SK-N-SH (cell line): ENCODE data around the gene NOP53. TPM values are rescaled to one million over a fixed set of nuclear protein-coding genes. Genes with fewer than 3 reads are reported as not detected.

Experiments used
- CTCF ChIA-PET: fragments of 300-600, 350-600 bp; formaldehyde crosslinking; extraction: SDS; loops from one replicate; lab custom pipeline; 2021; lab: Yijun Ruan, JAX
- POLR2A ChIA-PET: fragments of 350-600 bp; sonication (Branson Sonifier 250); formaldehyde crosslinking; extraction: SDS; loops from one replicate; lab custom pipeline; 2020; ENCODE audit warnings: antibody characterized with exemption, inconsistent platforms; lab: Yijun Ruan, JAX
- DNase-seq: peaks from one replicate; pipeline ENCODE4 v3.0.0; 2012
- H2AFZ ChIP-seq: fragments of 200-600 bp; sonication (generic); 2 replicates; pipeline ENCODE4 v1.8.1; 2016; ENCODE audit warnings: antibody characterized with exemption, mild to moderate bottlenecking, low read depth
- H3F3A ChIP-seq: fragments of 200-600 bp; sonication (generic); replicated peaks from 2 replicates; pipeline ENCODE3; 2016; ENCODE audit warnings: antibody characterized with exemption, mild to moderate bottlenecking; ENCODE audit not compliant: insufficient read depth
- H3K27ac ChIP-seq, 2 experiments: fragments of 200-500 bp in 1 of 2; fragments of 200-600 bp in 1 of 2; sonication (Bioruptor generic) in 1 of 2; sonication (generic), shearing (Covaris generic) in 1 of 2; 2 replicates each; pipeline versions ENCODE4 v1.5.1 to v1.6.1; 2014 to 2016; ENCODE audit warnings: low read depth in 2 of 2, inconsistent platforms in 1 of 2, low read length in 1 of 2, mild to moderate bottlenecking in 1 of 2, mixed read lengths in 1 of 2
- H3K27me3 ChIP-seq: fragments of 200-600 bp; sonication (generic), shearing (Covaris generic); 2 replicates; pipeline ENCODE4 v1.6.1; 2016; ENCODE audit warnings: mixed run types; ENCODE audit not compliant: insufficient read depth
- H3K36me3 ChIP-seq, 2 experiments: fragments of 200-500 bp in 1 of 2; fragments of 200-600 bp in 1 of 2; sonication (Bioruptor generic) in 1 of 2; sonication (generic) in 1 of 2; replicated peaks in 1 of 2; 2 replicates each; pipeline versions ENCODE3 to v1.5.1; 2014 to 2016; ENCODE audit warnings: low read length in 1 of 2, mild to moderate bottlenecking in 1 of 2; ENCODE audit not compliant: insufficient read depth in 2 of 2, control insufficient read depth in 1 of 2
- H3K4me1 ChIP-seq, 2 experiments: fragments of 200-500 bp in 1 of 2; fragments of 200-600 bp in 1 of 2; sonication (Bioruptor generic) in 1 of 2; sonication (generic), shearing (Covaris generic) in 1 of 2; 2 replicates each; pipeline versions ENCODE4 v1.5.1 to v1.6.1; 2014 to 2016; ENCODE audit warnings: low read depth in 1 of 2, low read length in 1 of 2, mixed run types in 1 of 2; ENCODE audit not compliant: insufficient read depth in 2 of 2, control insufficient read depth in 1 of 2
- H3K4me2 ChIP-seq: fragments of 200-600 bp; sonication (generic), shearing (Covaris generic); 2 replicates; pipeline ENCODE4 v1.6.1; 2017; ENCODE audit warnings: mixed run types
- H3K4me3 ChIP-seq, 2 experiments: fragments of 200-500 bp in 1 of 2; fragments of 200-600 bp in 1 of 2; sonication (Bioruptor generic) in 1 of 2; sonication (generic), shearing (Covaris generic) in 1 of 2; 2 replicates each; pipeline versions ENCODE4 v1.5.1 to v1.8.1; 2014 to 2016; ENCODE audit warnings: low read depth in 2 of 2, inconsistent platforms in 1 of 2, low read length in 1 of 2, mild to moderate bottlenecking in 1 of 2, mixed read lengths in 1 of 2, moderate library complexity in 1 of 2
- H3K79me2 ChIP-seq: fragments of 200-600 bp; sonication (generic); 2 replicates; pipeline ENCODE4 v1.8.1; 2017; ENCODE audit warnings: mild to moderate bottlenecking; ENCODE audit not compliant: insufficient read depth
- H3K9ac ChIP-seq: fragments of 200-600 bp; sonication (generic); 2 replicates; pipeline ENCODE4 v1.6.1; 2017; ENCODE audit warnings: mixed run types
- H3K9me2 ChIP-seq: fragments of 200-600 bp; sonication (generic); 2 replicates; pipeline ENCODE4 v1.6.1; 2017; ENCODE audit warnings: mixed run types
- H3K9me3 ChIP-seq: fragments of 200-600 bp; sonication (generic); 2 replicates; pipeline ENCODE4 v1.6.1; 2017; ENCODE audit warnings: mixed run types, mild to moderate bottlenecking, moderate library complexity
- H4K20me1 ChIP-seq: fragments of 200-600 bp; sonication (generic); 2 replicates; pipeline ENCODE4 v1.6.1; 2017; ENCODE audit warnings: mild to moderate bottlenecking, mixed run types; ENCODE audit not compliant: insufficient read depth
- CTCF ChIP-seq: fragments of 200-600 bp; sonication (generic); IDR thresholded peaks from 2 replicates; pipeline ENCODE4 v1.6.1; 2017; ENCODE audit warnings: antibody characterized with exemption, mild to moderate bottlenecking, moderate library complexity
- JUND ChIP-seq: IDR thresholded peaks from 2 replicates; pipeline ENCODE4 v1.4.0; 2012
- MEF2A ChIP-seq: IDR thresholded peaks from 2 replicates; pipeline ENCODE4 v1.4.0; 2012; ENCODE audit warnings: low read depth, borderline replicate concordance
- PBX3 ChIP-seq: IDR thresholded peaks from 2 replicates; pipeline ENCODE4; 2012
- POLR2AphosphoS5 ChIP-seq: IDR thresholded peaks from 2 replicates; pipeline ENCODE4 v1.6.1; 2012; ENCODE audit warnings: low read depth, low read length
- RCOR1 ChIP-seq: fragments of 150-350 bp; IDR thresholded peaks from 2 replicates; pipeline ENCODE4 v1.6.1; 2017; ENCODE audit warnings: antibody characterized with exemption, low read length
- TCF12 ChIP-seq: IDR thresholded peaks from 2 replicates; pipeline ENCODE4 v1.4.0; 2012
- USF1 ChIP-seq: IDR thresholded peaks from 2 replicates; pipeline ENCODE4 v1.4.0; 2012; ENCODE audit warnings: low read depth, borderline replicate concordance
- USF2 ChIP-seq: fragments of 150-350 bp; IDR thresholded peaks from 2 replicates; pipeline ENCODE4 v1.6.1; 2017; ENCODE audit warnings: antibody characterized with exemption, low read length, low read depth, borderline replicate concordance
- WGBS: methylation state at CpG from one replicate; pipeline ENCODE4 v1.1.6; 2017; ENCODE audit warnings: low lambda C conversion rate; 5-methylcytosine and 5-hydroxymethylcytosine counted together
- polyA plus RNA-seq, 3 experiments: library from polyadenylated mRNA; depleted of rRNA; stranded (reverse); fragments of >200 nt; gene quantifications; 2 replicates each; pipeline ENCODE4 v1.2.3, GENCODE V29; 2012

The NOP53 gene
- polyA plus RNA-seq, 1 of the 3 experiments (the other 2 are of a cell fraction) = 275 TPM

GRCh38 chr19:47794526-47794925 is 49.2 kb downstream of the NOP53 start:
- ChIA-PET POLR2A (no interaction called here), CTCF (interaction anchor here (1.3 to 1.5 kb wide), 2 partner anchors 12 to 69 kb away, joined by 3 to 4 read pairs; no protein-coding TSS in a partner anchor)
- Histone ChIP-seq H3K9ac (no peak overlapping the region), H3F3A (peaks cover 5% of the 10 kb centered on the region), H3K27me3 (no peaks in the 10 kb centered on the region), H3K9me3 (no peaks in the 10 kb centered on the region), H3K79me2 (no peaks in the 10 kb centered on the region), H3K27ac (no peak overlapping the region), H3K9me2 (no peaks in the 10 kb centered on the region), H2AFZ (no peak overlapping the region), H3K4me3 (no peak overlapping the region), H3K4me2 (no peak overlapping the region), H3K36me3 (no peaks in the 10 kb centered on the region), H4K20me1 (no peaks in the 10 kb centered on the region), H3K4me1 (no peaks in the 10 kb centered on the region)
- 79% methylated on average over 18 of the region's 18 CpGs for WGBS
- TF ChIP-seq CTCF (peak; percentile 33), USF2 (no peak)
- no peak for DNase-seq

- Histone ChIP-seq H3K27ac (no peak overlapping the region), H2AFZ (no peak overlapping the region), H3K4me2 (no peak overlapping the region), H3K36me3 (no peaks in the 10 kb centered on the region), H3F3A (no peaks in the 10 kb centered on the region), H3K9me2 (no peaks in the 10 kb centered on the region), H3K27me3 (no peaks in the 10 kb centered on the region), H3K9ac (no peak overlapping the region), H3K79me2 (no peaks in the 10 kb centered on the region), H3K9me3 (no peaks in the 10 kb centered on the region), H3K4me1 (no peaks in the 10 kb centered on the region), H4K20me1 (no peaks in the 10 kb centered on the region), H3K4me3 (no peak overlapping the region)
- ChIA-PET CTCF (interaction anchor here (0.6 to 1.3 kb wide), 3 partner anchors 17 to 67 kb away, joined by 3 to 4 read pairs (median 3); no protein-coding TSS in a partner anchor), POLR2A (no interaction called here)
- DNase-seq = no peak
- TF ChIP-seq USF1 = no peak
- TF ChIP-seq POLR2AphosphoS5 = no peak
- no peak for TF ChIP-seq MEF2A
- no peak for TF ChIP-seq TCF12
- no peak for TF ChIP-seq RCOR1
- no peak for TF ChIP-seq JUND
- TF ChIP-seq PBX3 = no peak
- WGBS = 87% methylated on average over 2 of the region's 2 CpGs
These were observed 51.4 kb downstream of the NOP53 start for GRCh38 chr19:47796785-47797184.
